ENCODE data around the gene DPP7.

The DPP7 gene

GRCh38 chr9:137114613-137115393, at the start of gene DPP7:
TSS of gene DPP7 (minus strand) at chr9:137114733. CDS start at chr9:137114713, 20 bp downstream.
- no peak for DNase-seq

- no peak for DNase-seq
Observed at GRCh38 chr9:137163805-137164204, 49.3 kb upstream of the DPP7 start.

- DNase-seq = peak; percentile 36
Observed at GRCh38 chr9:137163365-137163715, 48.8 kb upstream of the DPP7 start.

GRCh38 chr9:137162505-137163364, 48.2 kb upstream of the DPP7 start:
- DNase-seq = peak; percentile 41

GRCh38 chr9:137161558-137162486, 47.3 kb upstream of the DPP7 start:
- peak; percentile 6 for DNase-seq

- peak; percentile 62 for DNase-seq
Observed at GRCh38 chr9:137160716-137161557, 46.4 kb upstream of the DPP7 start.

GRCh38 chr9:137160054-137160425, 45.5 kb upstream of the DPP7 start:
- DNase-seq = no peak

- DNase-seq = no peak
Observed at GRCh38 chr9:137159105-137160053, 44.8 kb upstream of the DPP7 start.

- DNase-seq = peak; percentile 55
Observed at GRCh38 chr9:137158625-137159024, 44.1 kb upstream of the DPP7 start.

- DNase-seq = no peak
Observed at GRCh38 chr9:137157618-137158415, 43.3 kb upstream of the DPP7 start.

- peak; percentile 26 for DNase-seq
Observed at GRCh38 chr9:137156567-137157375, 42.2 kb upstream of the DPP7 start.

GRCh38 chr9:137152844-137153405, 38.4 kb upstream of the DPP7 start:
- DNase-seq = no peak

GRCh38 chr9:137150617-137151457, 36.3 kb upstream of the DPP7 start:
- peak; percentile 88 for DNase-seq

- DNase-seq = no peak
Observed at GRCh38 chr9:137149942-137150616, 35.5 kb upstream of the DPP7 start.

- no peak for DNase-seq
Observed at GRCh38 chr9:137149363-137149762, 34.8 kb upstream of the DPP7 start.

- no peak for DNase-seq
Observed at GRCh38 chr9:137148661-137149060, 34.1 kb upstream of the DPP7 start.

- DNase-seq = no peak
Observed at GRCh38 chr9:137148242-137148641, 33.7 kb upstream of the DPP7 start.

Measured in NCI-H2029 (cell line).